ENCODE measurements around the gene THADA.

GRCh38 chr2:43248621-43249020, 347.2 kb downstream of the THADA start:
- TF ChIP-seq, protein P1, sequence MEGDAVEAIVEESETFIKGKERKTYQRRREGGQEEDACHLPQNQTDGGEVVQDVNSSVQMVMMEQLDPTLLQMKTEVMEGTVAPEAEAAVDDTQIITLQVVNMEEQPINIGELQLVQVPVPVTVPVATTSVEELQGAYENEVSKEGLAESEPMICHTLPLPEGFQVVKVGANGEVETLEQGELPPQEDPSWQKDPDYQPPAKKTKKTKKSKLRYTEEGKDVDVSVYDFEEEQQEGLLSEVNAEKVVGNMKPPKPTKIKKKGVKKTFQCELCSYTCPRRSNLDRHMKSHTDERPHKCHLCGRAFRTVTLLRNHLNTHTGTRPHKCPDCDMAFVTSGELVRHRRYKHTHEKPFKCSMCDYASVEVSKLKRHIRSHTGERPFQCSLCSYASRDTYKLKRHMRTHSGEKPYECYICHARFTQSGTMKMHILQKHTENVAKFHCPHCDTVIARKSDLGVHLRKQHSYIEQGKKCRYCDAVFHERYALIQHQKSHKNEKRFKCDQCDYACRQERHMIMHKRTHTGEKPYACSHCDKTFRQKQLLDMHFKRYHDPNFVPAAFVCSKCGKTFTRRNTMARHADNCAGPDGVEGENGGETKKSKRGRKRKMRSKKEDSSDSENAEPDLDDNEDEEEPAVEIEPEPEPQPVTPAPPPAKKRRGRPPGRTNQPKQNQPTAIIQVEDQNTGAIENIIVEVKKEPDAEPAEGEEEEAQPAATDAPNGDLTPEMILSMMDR (conservative IDR thresholded peaks at IDR 0.05; ENCODE audit: low read length), result no peak
- TF ChIP-seq EZH2phosphoT487 (IDR thresholded peaks at IDR 0.05; ENCODE audit: borderline replicate concordance, low read depth, low read length), result no peak

Data from OCI-LY7 (cell line).